HG03520 (cell line): Measurements from ENCODE around the gene VASH1.
A peak's percentile ranks its signal among the peaks of the same experiment; 100 is the strongest.
"Not testable (repeated sequence)": the region's sequence is repeated elsewhere in the genome, so short reads cannot be mapped to it uniquely, and the experiment has no call there.

ENCODE experiments used
- ATAC-seq: cut with Tn5 transposase; IDR thresholded peaks from one replicate; pipeline ENCODE4 v1.9.1; 2021; ENCODE audit warnings: mild to moderate bottlenecking, moderate library complexity; ENCODE audit not compliant: unreplicated experiment

Gene VASH1

DNA sequence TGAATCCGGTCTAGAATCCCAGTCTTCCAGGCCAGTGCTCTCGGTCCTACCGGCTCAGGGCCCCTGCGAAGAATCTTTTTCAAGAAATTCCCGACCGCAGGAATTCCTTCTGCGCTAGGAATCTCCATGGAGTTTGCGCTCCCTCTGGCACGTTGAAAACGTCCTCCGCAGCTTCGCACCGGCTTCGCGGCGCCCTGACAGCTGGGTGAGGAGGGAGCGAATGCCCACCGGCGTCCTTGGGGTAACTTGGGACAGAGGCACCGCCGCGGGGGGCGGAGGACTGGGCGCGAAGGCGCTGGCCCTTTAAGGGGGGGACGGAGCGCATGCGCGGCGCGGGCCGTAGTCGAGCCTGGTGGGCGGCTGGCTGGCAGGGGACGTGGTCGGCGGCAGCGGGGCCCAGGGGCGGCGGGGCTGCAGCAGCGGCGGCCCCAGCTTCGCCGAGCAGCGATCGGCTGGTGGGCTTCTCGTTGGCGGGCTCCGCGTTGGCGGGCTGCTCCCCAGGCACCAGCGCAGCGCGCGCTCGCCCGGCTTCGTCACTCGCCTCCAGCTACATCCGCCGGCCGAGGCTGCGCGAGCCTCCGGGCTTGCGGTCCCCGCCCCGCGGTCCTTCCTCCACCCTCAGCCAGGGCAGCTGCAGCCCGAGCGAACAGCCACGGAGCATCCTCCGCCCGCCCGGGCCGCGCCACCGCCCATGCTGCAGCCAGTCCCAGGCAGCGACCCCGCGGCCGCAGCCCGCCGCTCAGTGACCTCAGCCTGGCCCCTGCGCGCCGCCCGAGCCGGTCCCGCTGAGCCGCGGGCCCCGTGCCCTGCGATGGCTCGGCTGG, at the start of gene VASH1:
Gene VASH1 (plus strand): TSS at position 333 of the 824 bp plus-strand sequence. CDS start 1,354 bp downstream, outside the sequence.
- peak; percentile 70 for ATAC-seq

GRCh38 chr14:76713121-76713520, 48.1 kb upstream of the VASH1 start:
- ATAC-seq = no peak

- no peak for ATAC-seq
These were observed 46.8 kb upstream of the VASH1 start for GRCh38 chr14:76714470-76714869.

DNA sequence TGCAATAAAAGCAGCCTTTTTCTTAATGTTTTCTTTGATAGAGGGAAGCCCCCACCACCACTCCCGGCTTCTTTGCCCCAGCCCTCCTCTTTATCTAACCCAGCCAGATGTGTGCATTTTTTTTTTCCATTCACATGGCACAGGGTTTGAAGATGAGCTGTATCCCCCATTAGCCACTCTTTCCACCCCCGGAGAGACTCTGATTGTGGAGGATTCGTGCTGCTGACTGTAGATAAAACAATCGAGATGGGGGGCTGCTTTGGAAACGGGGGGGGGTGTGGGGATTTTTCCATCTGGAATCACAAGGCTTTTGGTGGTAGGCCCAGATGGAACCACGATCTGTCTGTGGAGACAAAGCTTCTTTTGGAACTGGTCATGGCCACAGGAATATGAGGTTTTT, 46.2 kb upstream of the VASH1 start:
- ATAC-seq = no peak

GRCh38 chr14:76715511-76716081, 45.7 kb upstream of the VASH1 start:
- no peak for ATAC-seq

GRCh38 chr14:76716285-76716684, 45.0 kb upstream of the VASH1 start:
- ATAC-seq = no peak

GRCh38 chr14:76717508-76718290, 43.6 kb upstream of the VASH1 start:
- no peak for ATAC-seq

- no peak for ATAC-seq
These were observed 42.8 kb upstream of the VASH1 start for GRCh38 chr14:76718306-76719040.

DNA sequence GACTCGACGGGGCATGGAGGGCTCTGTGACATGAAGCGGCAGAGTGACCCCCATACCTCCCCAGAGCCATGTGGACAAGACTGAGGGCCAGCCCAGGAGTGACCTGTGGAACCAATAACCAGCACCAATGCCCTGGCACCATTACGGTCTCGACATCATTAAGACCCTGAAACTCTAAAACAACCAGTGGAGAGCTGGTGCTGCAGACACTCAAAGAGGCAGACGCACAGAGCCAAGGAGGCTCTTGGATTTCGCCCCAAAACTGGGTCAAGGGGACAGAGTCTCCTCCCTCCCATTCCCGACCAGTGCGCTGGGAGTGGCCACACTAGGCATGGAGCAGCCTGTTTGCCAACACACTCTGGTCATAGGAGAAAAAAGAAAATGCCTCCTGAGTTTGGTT, 41.6 kb upstream of the VASH1 start:
- no peak for ATAC-seq

- no peak for ATAC-seq
These were observed 40.9 kb upstream of the VASH1 start for GRCh38 chr14:76720382-76720813.

DNA sequence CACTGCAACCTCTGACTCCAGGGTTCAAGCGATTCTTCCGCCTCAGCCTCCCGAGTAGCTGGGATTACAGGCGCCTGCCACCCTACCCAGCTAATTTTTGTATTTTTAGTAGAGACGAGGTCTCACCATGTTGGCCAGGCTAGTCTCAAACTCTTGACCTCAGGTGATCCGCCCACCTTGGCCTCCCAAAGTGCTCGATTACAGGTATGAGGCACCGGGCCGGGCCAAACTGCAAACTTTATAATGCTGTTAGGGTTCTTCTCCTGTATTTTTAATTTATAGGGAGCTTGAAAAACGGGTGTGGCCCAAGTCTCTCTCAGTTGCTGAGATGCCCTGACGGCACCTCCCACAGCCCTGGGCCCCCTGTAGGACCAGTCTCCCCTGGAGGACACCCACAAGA, 39.8 kb upstream of the VASH1 start:
- ATAC-seq = not testable (repeated sequence)

- no peak for ATAC-seq
These were observed 36.4 kb upstream of the VASH1 start for GRCh38 chr14:76724651-76725550.

GRCh38 chr14:76726551-76726970, 34.7 kb upstream of the VASH1 start:
- ATAC-seq = no peak

DNA sequence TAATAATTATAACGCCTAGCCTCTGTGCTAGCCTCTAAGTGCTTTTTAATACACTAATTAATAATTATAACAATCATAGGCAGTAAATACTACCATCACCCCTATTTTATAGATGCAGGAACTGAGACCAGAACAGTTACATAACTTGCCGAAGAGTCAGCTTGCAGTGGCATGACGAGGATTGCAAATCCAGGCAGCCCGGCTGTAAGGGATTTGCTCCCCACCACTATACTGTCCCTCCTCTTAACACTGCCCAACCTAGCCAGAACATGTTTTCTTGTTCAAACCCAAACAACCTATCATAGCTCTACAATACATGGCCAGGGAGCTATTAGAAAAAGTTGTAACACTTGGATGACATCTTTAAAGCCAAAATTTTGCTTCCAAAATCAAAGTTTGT, 33.9 kb upstream of the VASH1 start:
- ATAC-seq = no peak

GRCh38 chr14:76727901-76728300, 33.4 kb upstream of the VASH1 start:
- ATAC-seq = no peak

- no peak for ATAC-seq
These were observed 32.0 kb upstream of the VASH1 start for GRCh38 chr14:76729258-76729657.

GRCh38 chr14:76729953-76730505, 31.2 kb upstream of the VASH1 start:
- no peak for ATAC-seq

- ATAC-seq = not testable (repeated sequence)
These were observed 26.8 kb upstream of the VASH1 start for GRCh38 chr14:76734501-76734900.

DNA sequence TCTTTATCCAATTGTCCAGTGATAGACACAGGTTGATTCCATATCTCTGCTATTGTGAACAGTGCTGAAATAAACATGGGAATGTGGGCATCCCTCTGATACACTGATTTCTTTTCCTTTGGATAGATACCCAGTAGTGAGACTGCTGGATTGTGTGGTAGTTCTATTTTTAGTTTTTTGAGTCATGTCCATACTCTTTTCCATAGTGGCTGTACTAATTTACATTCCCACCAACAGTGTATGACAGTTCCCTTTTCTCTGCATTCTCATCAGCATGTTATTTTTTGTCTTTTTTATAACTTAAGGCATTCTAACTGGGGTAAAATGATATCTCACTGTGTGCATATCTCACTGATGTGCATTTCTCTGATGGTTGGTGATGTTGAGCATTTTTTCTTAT, 24.8 kb upstream of the VASH1 start:
- no peak for ATAC-seq

- ATAC-seq = no peak
These were observed 20.2 kb upstream of the VASH1 start for GRCh38 chr14:76741074-76741473.
